Astrocyte of the hippocampus (primary cell): Measurements from ENCODE around the gene KANSL1L.
"Not testable (repeated sequence)": the region's sequence is repeated elsewhere in the genome, so short reads cannot be mapped to it uniquely, and the experiment has no call there.

Source experiments
- DNase-seq: peaks from one replicate; pipeline ENCODE4 v3.0.0; 2011; ENCODE audit warnings: low read depth, low spot score

Gene KANSL1L

GRCh38 chr2:210171309-210172218 is at the start of gene KANSL1L:
KANSL1L (minus strand) TSS chr2:210171409; CDS start chr2:210154582, 16,827 bp downstream.
- DNase-seq, result peak; percentile 99

- DNase-seq, result peak; percentile 34
Measured at GRCh38 chr2:210215120-210215519, 43.9 kb upstream of the KANSL1L start.

- no peak for DNase-seq
Measured at GRCh38 chr2:210210185-210210584, 39.0 kb upstream of the KANSL1L start.

GRCh38 chr2:210207929-210208328 is 36.7 kb upstream of the KANSL1L start:
- DNase-seq, result no peak

- DNase-seq, result no peak
Measured at GRCh38 chr2:210203558-210203957, 32.3 kb upstream of the KANSL1L start.

- DNase-seq, result no peak
Measured at GRCh38 chr2:210203147-210203546, 31.9 kb upstream of the KANSL1L start.

GRCh38 chr2:210199854-210200253 is 28.6 kb upstream of the KANSL1L start:
- no peak for DNase-seq

GRCh38 chr2:210199186-210199765 is 28.1 kb upstream of the KANSL1L start:
- DNase-seq, result peak; percentile 48

GRCh38 chr2:210198326-210198725 is 27.1 kb upstream of the KANSL1L start:
- peak; percentile 52 for DNase-seq

GRCh38 chr2:210197720-210198119 is 26.5 kb upstream of the KANSL1L start:
- no peak for DNase-seq

GRCh38 chr2:210195101-210195852 is 24.1 kb upstream of the KANSL1L start:
- DNase-seq, result peak; percentile 56

- no peak for DNase-seq
Measured at GRCh38 chr2:210190345-210190744, 19.1 kb upstream of the KANSL1L start.

GRCh38 chr2:210189452-210190138 is 18.4 kb upstream of the KANSL1L start:
- no peak for DNase-seq

- no peak for DNase-seq
Measured at GRCh38 chr2:210188755-210189154, 17.5 kb upstream of the KANSL1L start.

- no peak for DNase-seq
Measured at GRCh38 chr2:210188190-210188589, 17.0 kb upstream of the KANSL1L start.

GRCh38 chr2:210183936-210184335 is 12.7 kb upstream of the KANSL1L start:
- DNase-seq, result not testable (repeated sequence)

- DNase-seq, result not testable (repeated sequence)
Measured at GRCh38 chr2:210181606-210182088, 10.4 kb upstream of the KANSL1L start.

- DNase-seq, result not testable (repeated sequence)
Measured at GRCh38 chr2:210181033-210181605, 9.9 kb upstream of the KANSL1L start.

GRCh38 chr2:210180477-210180876 is 9.3 kb upstream of the KANSL1L start:
- no peak for DNase-seq

- no peak for DNase-seq
Measured at GRCh38 chr2:210179351-210179990, 8.3 kb upstream of the KANSL1L start.

- no peak for DNase-seq
Measured at GRCh38 chr2:210177769-210178168, 6.6 kb upstream of the KANSL1L start.
